WTC11 (cell line): ENCODE data around the gene DIO3. TPM values are rescaled to one million over a fixed set of nuclear protein-coding genes. Genes with fewer than 3 reads are reported as not detected.

Experiments used
- ATAC-seq: fragments of 200-7000 bp; cut with Tn5 transposase; 2 replicates; pipeline ENCODE4 v1.10.0; 2021; ENCODE audit warnings: mild to moderate bottlenecking, moderate library complexity
- CTCF ChIA-PET: fragments of 300-600 bp; sonication (Branson Sonifier 250); formaldehyde crosslinking; loops from one replicate; lab custom pipeline; 2021; ENCODE audit warnings: antibody characterized with exemption; lab: Charles Lee
- POLR2A ChIA-PET: fragments of 350-600 bp; sonication (Branson Sonifier 250); formaldehyde crosslinking; loops from one replicate; lab custom pipeline; 2021; ENCODE audit warnings: antibody characterized with exemption; lab: Charles Lee
- DNase-seq: peaks from one replicate; pipeline ENCODE4 v3.0.0; 2021; ENCODE audit warnings: low spot score
- H3K27ac Mint-ChIP-seq: 2 replicates; pipeline ENCODE4 v1.8.0; 2021; ENCODE audit warnings: mixed read lengths
- H3K27me3 Mint-ChIP-seq: 2 replicates; pipeline ENCODE4 v1.8.0; 2021; ENCODE audit warnings: low read depth, mild to moderate bottlenecking, moderate library complexity, mixed read lengths
- H3K36me3 Mint-ChIP-seq: 2 replicates; pipeline ENCODE4 v1.8.0; 2021; ENCODE audit warnings: mixed read lengths
- H3K4me1 Mint-ChIP-seq: 2 replicates; pipeline ENCODE4 v1.8.0; 2022; ENCODE audit warnings: mixed read lengths
- H3K4me3 Mint-ChIP-seq: 2 replicates; pipeline ENCODE4 v1.8.0; 2021; ENCODE audit warnings: mild to moderate bottlenecking, moderate library complexity, mixed read lengths
- H3K9me3 Mint-ChIP-seq: 2 replicates; pipeline ENCODE4 v1.8.0; 2021; ENCODE audit warnings: mixed read lengths
- ATF6 ChIP-seq: sonication (generic); formaldehyde crosslinking; IDR thresholded peaks from 2 replicates; pipeline ENCODE4 v1.8.1; 2023; ENCODE audit warnings: mild to moderate bottlenecking, missing genetic modification reagents
- ETV6 ChIP-seq: sonication (generic); formaldehyde crosslinking; IDR thresholded peaks from 2 replicates; pipeline ENCODE4 v1.8.1; 2022; ENCODE audit warnings: mild to moderate bottlenecking, missing genetic modification reagents
- FOXP4 ChIP-seq: sonication (generic); formaldehyde crosslinking; IDR thresholded peaks from 2 replicates; pipeline ENCODE4 v1.8.0; 2022; ENCODE audit warnings: mild to moderate bottlenecking, missing genetic modification reagents
- GRHL2 ChIP-seq: fragments of 250-450 bp; sonication (Bioruptor Pico); IDR thresholded peaks from 2 replicates; pipeline ENCODE4 v1.8.0; 2022; ENCODE audit warnings: mild to moderate bottlenecking, moderate library complexity; ENCODE audit not compliant: insufficient replicate concordance, severe bottlenecking
- HMGA2 ChIP-seq: fragments of 250-450 bp; sonication (Bioruptor Pico); IDR thresholded peaks from 2 replicates; pipeline ENCODE4 v1.4.0; 2021; ENCODE audit warnings: mild to moderate bottlenecking, moderate library complexity
- IRF1 ChIP-seq: sonication (generic); formaldehyde crosslinking; IDR thresholded peaks from 2 replicates; pipeline ENCODE4 v1.8.0; 2023; ENCODE audit warnings: missing genetic modification reagents
- KAT7 ChIP-seq: sonication (generic); formaldehyde crosslinking; IDR thresholded peaks from 2 replicates; pipeline ENCODE4 v1.8.1; 2023; ENCODE audit warnings: missing genetic modification reagents, mild to moderate bottlenecking, borderline replicate concordance
- MXD4 ChIP-seq: fragments of 250-450 bp; sonication (Bioruptor Pico); IDR thresholded peaks from 2 replicates; pipeline ENCODE4 v1.8.0; 2021; ENCODE audit warnings: mild to moderate bottlenecking, moderate library complexity, borderline replicate concordance
- NR1H2 ChIP-seq: sonication (generic); formaldehyde crosslinking; IDR thresholded peaks from 2 replicates; pipeline ENCODE4 v1.9.0; 2021; ENCODE audit warnings: mild to moderate bottlenecking, moderate library complexity, missing genetic modification reagents
- PREB ChIP-seq: sonication (generic); formaldehyde crosslinking; IDR thresholded peaks from 2 replicates; pipeline ENCODE4 v1.8.1; 2022; ENCODE audit warnings: mild to moderate bottlenecking, missing genetic modification reagents, moderate library complexity, borderline replicate concordance
- PRRX2 ChIP-seq: fragments of 250-450 bp; sonication (Bioruptor Pico); IDR thresholded peaks from 2 replicates; pipeline ENCODE4 v1.8.0; 2021; ENCODE audit warnings: mild to moderate bottlenecking
- SP1 ChIP-seq: sonication (generic); formaldehyde crosslinking; conservative IDR thresholded peaks from 2 replicates; pipeline ENCODE4 v1.8.1; 2022; ENCODE audit warnings: missing genetic modification reagents
- TEAD1 ChIP-seq: sonication (generic); formaldehyde crosslinking; IDR thresholded peaks from 2 replicates; pipeline ENCODE4 v1.8.0; 2022; ENCODE audit warnings: mild to moderate bottlenecking, missing genetic modification reagents
- USF1 ChIP-seq: sonication (generic); formaldehyde crosslinking; IDR thresholded peaks from 2 replicates; pipeline ENCODE4 v1.8.0; 2022; ENCODE audit warnings: mild to moderate bottlenecking, missing genetic modification reagents
- ZMAT4 ChIP-seq: fragments of 250-450 bp; sonication (Bioruptor Pico); IDR thresholded peaks from 2 replicates; pipeline ENCODE4 v1.9.0; 2021; ENCODE audit warnings: mild to moderate bottlenecking
- ZNF396 ChIP-seq: fragments of 250-450 bp; sonication (Bioruptor Pico); IDR thresholded peaks from 2 replicates; pipeline ENCODE4 v1.8.0; 2021; ENCODE audit warnings: mild to moderate bottlenecking, moderate library complexity, borderline replicate concordance
- ZNF416 ChIP-seq: fragments of 250-450 bp; sonication (Bioruptor Pico); IDR thresholded peaks from 2 replicates; pipeline ENCODE4 v1.9.0; 2021; ENCODE audit warnings: mild to moderate bottlenecking, inconsistent platforms
- ZNF423 ChIP-seq: fragments of 250-450 bp; sonication (Bioruptor Pico); IDR thresholded peaks from 2 replicates; pipeline ENCODE4 v2.1.2; 2022; ENCODE audit warnings: mild to moderate bottlenecking, moderate library complexity
- ZNF512 ChIP-seq: sonication (generic); formaldehyde crosslinking; IDR thresholded peaks from 2 replicates; pipeline ENCODE4 v1.8.1; 2022; ENCODE audit warnings: missing genetic modification reagents, borderline replicate concordance
- total RNA-seq: library from RNA; stranded (reverse); gene quantifications from 3 replicates; pipeline ENCODE4 v1.2.3, GENCODE V29; 2021

Gene DIO3
- total RNA-seq, 1 experiment from 2014 or later = 0.52 TPM

GRCh38 chr14:101604935-101605780 lies 43.9 kb downstream of the DIO3 start:
- no peaks in the 10 kb centered on the region for H3K4me1 Mint-ChIP-seq
- TF ChIP-seq HMGA2 (CRISPR knock-in tag) (no peak), SP1 (CRISPR knock-in tag) (no peak), TEAD1 (CRISPR knock-in tag) (no peak), ZMAT4 (no peak), ZNF423 (CRISPR knock-in tag) (no peak), GRHL2 (CRISPR knock-in tag) (no peak), ZNF512 (no peak), ATF6 (CRISPR knock-in tag) (no peak), ZNF396 (CRISPR knock-in tag) (no peak), PREB (CRISPR knock-in tag) (no peak), PRRX2 (CRISPR knock-in tag) (no peak), MXD4 (CRISPR knock-in tag) (no peak), FOXP4 (CRISPR knock-in tag) (no peak), IRF1 (CRISPR knock-in tag) (no peak), USF1 (CRISPR knock-in tag) (no peak), ETV6 (no peak), ZNF416 (CRISPR knock-in tag) (no peak), KAT7 (CRISPR knock-in tag) (no peak), NR1H2 (CRISPR knock-in tag) (no peak)
- TF ChIP-seq, all 79 proteins: peak for 0
- no peaks in the 10 kb centered on the region for H3K36me3 Mint-ChIP-seq
- ChIA-PET POLR2A (no interaction called here), CTCF (interaction anchor here (1.5 kb wide), 1 partner anchor 30 kb away, joined by 5 read pairs; no protein-coding TSS in a partner anchor)
- no peak overlapping the region for H3K4me3 Mint-ChIP-seq
- H3K9me3 Mint-ChIP-seq = no peaks in the 10 kb centered on the region
- H3K27me3 Mint-ChIP-seq = peaks cover 19% of the 10 kb centered on the region
- ATAC-seq (no peak), DNase-seq (no peak)
- no peak overlapping the region for H3K27ac Mint-ChIP-seq
